Measurements from ENCODE around the gene ARID1B. TPM values are rescaled to one million over a fixed set of nuclear protein-coding genes. Genes with fewer than 3 reads are reported as not detected.

ARID1B gene
- total RNA-seq, 4 donors from 2014 or later: 25.2 to 103 (median 59.5) TPM

DNA sequence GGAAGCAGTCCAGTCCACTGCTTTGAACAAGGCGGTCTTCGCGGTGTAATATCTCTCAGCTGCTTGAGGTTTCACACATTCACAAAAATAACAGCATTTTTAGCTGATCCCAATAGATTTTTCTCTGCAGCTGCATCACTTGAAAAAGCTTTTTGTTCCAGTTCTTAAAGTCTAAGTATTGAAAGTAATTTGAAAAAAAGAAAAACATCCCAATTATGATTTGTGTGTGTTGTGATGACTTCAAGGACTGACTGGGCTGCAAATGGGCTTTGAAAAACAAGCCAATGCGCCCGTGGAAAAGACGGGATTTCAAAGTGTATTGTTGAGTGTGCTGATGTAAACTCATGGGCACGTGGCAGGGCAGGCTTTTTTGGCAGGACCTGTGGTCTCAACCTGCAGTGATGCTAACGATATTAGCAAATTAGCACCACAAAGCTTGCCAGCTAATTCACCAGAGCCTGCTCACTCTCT lies 395.1 kb downstream of the ARID1B start:
- H3K4me1 ChIP-seq: no peaks in the 10 kb centered on the region
- TF ChIP-seq CTCF (IDR thresholded peaks at IDR 0.05): no peak
- no peak for TF ChIP-seq POLR2A (IDR thresholded peaks at IDR 0.05)
- no peaks in the 10 kb centered on the region for H3K9me3 ChIP-seq
- 66 to 67% methylated on average over 8 of the region's 8 CpGs for WGBS, 2 donors
- H3K36me3 ChIP-seq: peaks cover 0 to 52% (median 0%) of the 10 kb centered on the region in 3 donors
- no peak for DNase-seq
- H3K4me3 ChIP-seq: no peak overlapping the region
- no peaks in the 10 kb centered on the region for H3K27me3 ChIP-seq
- intact Hi-C loops (cut with DNase I): no loop called here
- no peak overlapping the region for H3K27ac ChIP-seq

- Histone ChIP-seq H3K9me3 (no peaks in the 10 kb centered on the region), H3K4me1 (no peaks in the 10 kb centered on the region), H3K36me3 (peaks cover 0 to 49% (median 0%) of the 10 kb centered on the region in 3 donors), H3K4me3 (no peak overlapping the region), H3K27ac (no peak overlapping the region), H3K27me3 (no peaks in the 10 kb centered on the region)
- intact Hi-C loops (cut with DNase I): no loop called here
- WGBS, 2 donors: 85 to 88% methylated on average over 5 of the region's 5 CpGs
- no peak for DNase-seq
- TF ChIP-seq POLR2A (IDR thresholded peaks at IDR 0.05): no peak
- TF ChIP-seq CTCF (IDR thresholded peaks at IDR 0.05): no peak
Observed at GRCh38 chr6:157172830-157173536, 395.8 kb downstream of the ARID1B start.

- Histone ChIP-seq H3K36me3 (peaks cover 0 to 44% (median 0%) of the 10 kb centered on the region in 3 donors), H3K4me3 (no peak overlapping the region), H3K4me1 (no peaks in the 10 kb centered on the region), H3K27ac (no peak overlapping the region), H3K9me3 (no peaks in the 10 kb centered on the region), H3K27me3 (no peaks in the 10 kb centered on the region)
- no peak for DNase-seq
- intact Hi-C loops (cut with DNase I): no loop called here
- WGBS, 2 donors: 85 to 91% methylated on average over 8 of the region's 8 CpGs
- TF ChIP-seq POLR2A (IDR thresholded peaks at IDR 0.05): no peak
- TF ChIP-seq CTCF (IDR thresholded peaks at IDR 0.05): no peak
Observed at GRCh38 chr6:157173776-157174175, 396.6 kb downstream of the ARID1B start.

DNA sequence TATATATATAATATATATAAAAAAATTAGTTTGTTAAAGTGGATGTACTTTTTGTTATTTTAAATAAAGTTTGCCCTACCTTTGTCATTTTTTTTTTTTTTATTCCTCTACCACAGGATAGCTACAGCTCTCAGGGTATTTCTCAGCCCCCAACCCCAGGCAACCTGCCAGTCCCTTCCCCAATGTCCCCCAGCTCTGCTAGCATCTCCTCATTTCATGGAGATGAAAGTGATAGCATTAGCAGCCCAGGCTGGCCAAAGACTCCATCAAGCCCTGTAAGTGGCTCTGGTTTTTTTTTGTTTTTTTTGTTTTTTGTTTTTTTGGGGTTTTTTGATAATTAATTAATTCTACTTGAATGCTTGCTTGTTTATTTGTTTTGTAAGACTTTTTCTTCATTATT lies 397.6 kb downstream of the ARID1B start:
- Histone ChIP-seq H3K4me3 (no peak overlapping the region), H3K36me3 (peaks cover 0 to 36% (median 0%) of the 10 kb centered on the region in 3 donors), H3K27ac (no peak overlapping the region), H3K9me3 (no peaks in the 10 kb centered on the region), H3K4me1 (no peaks in the 10 kb centered on the region), H3K27me3 (no peaks in the 10 kb centered on the region)
- no peak for DNase-seq
- TF ChIP-seq POLR2A (IDR thresholded peaks at IDR 0.05): no peak
- TF ChIP-seq CTCF (IDR thresholded peaks at IDR 0.05): no peak
- intact Hi-C loops (cut with DNase I): no loop called here

GRCh38 chr6:157177731-157178336 lies 400.7 kb downstream of the ARID1B start:
- H3K36me3 ChIP-seq: peaks cover 0 to 43% (median 6%) of the 10 kb centered on the region in 3 donors
- no peaks in the 10 kb centered on the region for H3K27me3 ChIP-seq
- no peak overlapping the region for H3K27ac ChIP-seq
- no peak overlapping the region for H3K4me3 ChIP-seq
- intact Hi-C loops (cut with DNase I): no loop called here
- peaks cover 0 to 17% (median 0%) of the 10 kb centered on the region in 3 donors for H3K4me1 ChIP-seq
- DNase-seq: no peak
- H3K9me3 ChIP-seq: no peaks in the 10 kb centered on the region
- TF ChIP-seq POLR2A (IDR thresholded peaks at IDR 0.05): no peak
- no peak for TF ChIP-seq CTCF (IDR thresholded peaks at IDR 0.05)
- 91% methylated on average over 12 to 15 of the region's 15 CpGs for WGBS, 2 donors
